NCI-H2081 treated with DMSO at 0.1 percent for 48 hours (cell line): ENCODE measurements around the gene ACAN.

Source experiments
- DNase-seq: peaks from one replicate; lab custom pipeline; 2025; lab: John Stamatoyannopoulos, UW

Gene ACAN

GRCh38 chr15:88802250-88802990 is 816 bp upstream of the ACAN start:
- DNase-seq: no peak

- DNase-seq: no peak
Measured at GRCh38 chr15:88802991-88803240, 320 bp upstream of the ACAN start.

GRCh38 chr15:88803920-88804247 is 648 bp downstream of the ACAN start:
- DNase-seq: no peak

GRCh38 chr15:88804257-88804656 is 1.0 kb downstream of the ACAN start:
- DNase-seq: no peak

GRCh38 chr15:88805031-88805780 is 2.0 kb downstream of the ACAN start:
- DNase-seq: no peak

GRCh38 chr15:88810446-88810845 is 7.2 kb downstream of the ACAN start:
- no peak for DNase-seq

GRCh38 chr15:88812133-88812532 is 8.9 kb downstream of the ACAN start:
- DNase-seq: no peak

- no peak for DNase-seq
Measured at GRCh38 chr15:88813960-88814359, 10.7 kb downstream of the ACAN start.

GRCh38 chr15:88814393-88814792 is 11.2 kb downstream of the ACAN start:
- no peak for DNase-seq

GRCh38 chr15:88818920-88819319 is 15.7 kb downstream of the ACAN start:
- DNase-seq: no peak

GRCh38 chr15:88821993-88822392 is 18.8 kb downstream of the ACAN start:
- no peak for DNase-seq

GRCh38 chr15:88828791-88829190 is 25.6 kb downstream of the ACAN start:
- no peak for DNase-seq

GRCh38 chr15:88830016-88830415 is 26.8 kb downstream of the ACAN start:
- DNase-seq: no peak

GRCh38 chr15:88832820-88833730 is 29.8 kb downstream of the ACAN start:
- DNase-seq: no peak

GRCh38 chr15:88833731-88834100 is 30.5 kb downstream of the ACAN start:
- DNase-seq: no peak

GRCh38 chr15:88834211-88834812 is 31.1 kb downstream of the ACAN start:
- DNase-seq: no peak

- no peak for DNase-seq
Measured at GRCh38 chr15:88835119-88835518, 31.9 kb downstream of the ACAN start.

GRCh38 chr15:88835646-88836045 is 32.4 kb downstream of the ACAN start:
- DNase-seq: no peak

GRCh38 chr15:88838667-88839066 is 35.4 kb downstream of the ACAN start:
- no peak for DNase-seq

- no peak for DNase-seq
Measured at GRCh38 chr15:88839146-88839545, 35.9 kb downstream of the ACAN start.

- no peak for DNase-seq
Measured at GRCh38 chr15:88839961-88840360, 36.7 kb downstream of the ACAN start.

GRCh38 chr15:88841236-88841635 is 38.0 kb downstream of the ACAN start:
- DNase-seq: no peak

GRCh38 chr15:88842156-88842555 is 38.9 kb downstream of the ACAN start:
- DNase-seq: no peak
